SK-N-SH treated with all-trans-retinoic acid at 6 μM for 48 hours (cell line): ENCODE measurements around the gene FAM72A.
"Not testable (repeated sequence)": the region's sequence is repeated elsewhere in the genome, so short reads cannot be mapped to it uniquely, and the experiment has no call there.

Experiments used
- BACH2 ChIP-seq: fragments of 250-450 bp; sonication (Bioruptor Pico); IDR thresholded peaks from 2 replicates; pipeline ENCODE4 v1.9.0; 2021; ENCODE audit warnings: mild to moderate bottlenecking, borderline replicate concordance
- GLIS3 ChIP-seq: fragments of 250-450 bp; sonication (Bioruptor Pico); IDR thresholded peaks from 2 replicates; pipeline ENCODE4 v1.5.0; 2020; ENCODE audit warnings: mild to moderate bottlenecking, moderate library complexity
- ISL1 ChIP-seq: fragments of 250-450 bp; sonication (Bioruptor Pico); IDR thresholded peaks from 2 replicates; pipeline ENCODE4 v2.1.2; 2022; ENCODE audit warnings: mild to moderate bottlenecking, moderate library complexity
- RARB ChIP-seq: fragments of 250-450 bp; sonication (Bioruptor Pico); IDR thresholded peaks from 2 replicates; pipeline ENCODE4 v1.8.0; 2021; ENCODE audit warnings: mild to moderate bottlenecking, moderate library complexity
- ZC3H10 ChIP-seq: fragments of 250-450 bp; sonication (Bioruptor Pico); IDR thresholded peaks from 2 replicates; pipeline ENCODE4 v1.5.1; 2021; ENCODE audit warnings: mild to moderate bottlenecking, moderate library complexity
- ZFP3 ChIP-seq: fragments of 250-450 bp; sonication (Bioruptor Pico); IDR thresholded peaks from 2 replicates; pipeline ENCODE4 v1.5.0; 2020; ENCODE audit warnings: mild to moderate bottlenecking, moderate library complexity
- ZFP30 ChIP-seq: fragments of 450-650 bp; formaldehyde crosslinking; IDR thresholded peaks from 2 replicates; pipeline ENCODE4 v1.5.0; 2022; ENCODE audit warnings: mild to moderate bottlenecking, moderate library complexity
- ZNF565 ChIP-seq: fragments of 450-650 bp; formaldehyde crosslinking; conservative IDR thresholded peaks from 2 replicates; pipeline ENCODE4 v1.5.0; 2020; ENCODE audit warnings: low read depth, mild to moderate bottlenecking, moderate library complexity
- ZNF70 ChIP-seq: fragments of 450-650 bp; formaldehyde crosslinking; IDR thresholded peaks from 2 replicates; pipeline ENCODE4 v1.5.0; 2020; ENCODE audit warnings: mild to moderate bottlenecking, moderate library complexity
- TF ChIP-seq, protein P1 (sequence below): fragments of 250-450 bp; sonication (Bioruptor Pico); IDR thresholded peaks from 2 replicates; pipeline ENCODE4 v1.5.1; 2021; ENCODE audit warnings: mild to moderate bottlenecking, moderate library complexity
- TF ChIP-seq, protein P2 (sequence below): fragments of 250-450 bp; sonication (Bioruptor Pico); IDR thresholded peaks from 2 replicates; pipeline ENCODE4 v1.8.0; 2021; ENCODE audit warnings: low read depth, mild to moderate bottlenecking, moderate library complexity, borderline replicate concordance
- TF ChIP-seq, protein P3 (sequence below): fragments of 250-450 bp; sonication (Bioruptor Pico); IDR thresholded peaks from 2 replicates; pipeline ENCODE4 v1.5.1; 2020; ENCODE audit warnings: low read depth, mild to moderate bottlenecking, moderate library complexity

DNA sequence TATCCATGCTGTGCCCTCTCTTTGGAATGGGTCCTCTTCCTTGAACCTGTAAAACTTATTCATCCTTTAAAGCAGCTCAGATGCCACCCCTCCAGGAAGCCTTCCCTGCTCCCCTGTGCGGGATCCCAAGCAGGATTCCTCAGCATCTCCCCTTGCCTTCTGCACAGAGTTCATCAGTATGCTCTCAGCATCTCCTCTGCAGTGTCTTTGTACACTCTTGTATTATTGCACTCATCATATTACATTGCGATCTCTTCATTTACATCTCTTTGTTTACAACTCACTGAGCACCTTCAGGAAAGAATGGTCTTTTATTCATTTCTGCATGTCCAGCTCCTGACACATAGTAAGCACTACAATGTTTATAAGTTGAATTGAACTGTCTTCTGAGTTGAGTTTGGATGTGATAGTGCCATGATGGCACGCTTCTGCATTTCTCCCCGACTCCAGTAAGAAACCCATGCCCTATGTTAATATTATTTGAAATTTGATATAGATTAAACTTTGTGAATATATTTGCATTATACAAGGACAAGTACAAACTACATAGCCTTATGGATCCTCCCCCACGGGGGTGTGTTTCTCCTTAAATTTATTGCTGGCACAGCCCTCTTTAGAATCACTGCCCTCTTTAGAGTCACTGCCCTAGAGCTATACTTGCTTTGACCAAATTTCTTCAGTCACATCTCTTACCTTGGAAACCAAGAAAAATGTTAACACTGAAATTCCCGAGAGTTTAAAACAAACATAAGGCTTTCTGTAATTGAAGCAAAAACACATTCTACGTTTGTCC, 13.2 kb upstream of the FAM72A start:
- not testable (repeated sequence) for TF ChIP-seq RARB (CRISPR knock-in tag); GLIS3; ZNF70 (CRISPR knock-in tag); ZFP30 (CRISPR knock-in tag); ZNF565 (CRISPR knock-in tag); ISL1; ZFP3 (CRISPR knock-in tag); BACH2 (CRISPR knock-in tag); ZC3H10 (CRISPR knock-in tag)
- TF ChIP-seq, protein P1, sequence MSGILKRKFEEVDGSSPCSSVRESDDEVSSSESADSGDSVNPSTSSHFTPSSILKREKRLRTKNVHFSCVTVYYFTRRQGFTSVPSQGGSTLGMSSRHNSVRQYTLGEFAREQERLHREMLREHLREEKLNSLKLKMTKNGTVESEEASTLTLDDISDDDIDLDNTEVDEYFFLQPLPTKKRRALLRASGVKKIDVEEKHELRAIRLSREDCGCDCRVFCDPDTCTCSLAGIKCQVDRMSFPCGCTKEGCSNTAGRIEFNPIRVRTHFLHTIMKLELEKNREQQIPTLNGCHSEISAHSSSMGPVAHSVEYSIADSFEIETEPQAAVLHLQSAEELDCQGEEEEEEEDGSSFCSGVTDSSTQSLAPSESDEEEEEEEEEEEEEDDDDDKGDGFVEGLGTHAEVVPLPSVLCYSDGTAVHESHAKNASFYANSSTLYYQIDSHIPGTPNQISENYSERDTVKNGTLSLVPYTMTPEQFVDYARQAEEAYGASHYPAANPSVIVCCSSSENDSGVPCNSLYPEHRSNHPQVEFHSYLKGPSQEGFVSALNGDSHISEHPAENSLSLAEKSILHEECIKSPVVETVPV (CRISPR knock-in tag) = not testable (repeated sequence)
- TF ChIP-seq, protein P2, sequence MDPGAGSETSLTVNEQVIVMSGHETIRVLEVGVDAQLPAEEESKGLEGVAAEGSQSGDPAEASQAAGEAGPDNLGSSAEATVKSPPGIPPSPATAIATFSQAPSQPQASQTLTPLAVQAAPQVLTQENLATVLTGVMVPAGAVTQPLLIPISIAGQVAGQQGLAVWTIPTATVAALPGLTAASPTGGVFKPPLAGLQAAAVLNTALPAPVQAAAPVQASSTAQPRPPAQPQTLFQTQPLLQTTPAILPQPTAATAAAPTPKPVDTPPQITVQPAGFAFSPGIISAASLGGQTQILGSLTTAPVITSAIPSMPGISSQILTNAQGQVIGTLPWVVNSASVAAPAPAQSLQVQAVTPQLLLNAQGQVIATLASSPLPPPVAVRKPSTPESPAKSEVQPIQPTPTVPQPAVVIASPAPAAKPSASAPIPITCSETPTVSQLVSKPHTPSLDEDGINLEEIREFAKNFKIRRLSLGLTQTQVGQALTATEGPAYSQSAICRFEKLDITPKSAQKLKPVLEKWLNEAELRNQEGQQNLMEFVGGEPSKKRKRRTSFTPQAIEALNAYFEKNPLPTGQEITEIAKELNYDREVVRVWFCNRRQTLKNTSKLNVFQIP = not testable (repeated sequence)
- TF ChIP-seq, protein P3, sequence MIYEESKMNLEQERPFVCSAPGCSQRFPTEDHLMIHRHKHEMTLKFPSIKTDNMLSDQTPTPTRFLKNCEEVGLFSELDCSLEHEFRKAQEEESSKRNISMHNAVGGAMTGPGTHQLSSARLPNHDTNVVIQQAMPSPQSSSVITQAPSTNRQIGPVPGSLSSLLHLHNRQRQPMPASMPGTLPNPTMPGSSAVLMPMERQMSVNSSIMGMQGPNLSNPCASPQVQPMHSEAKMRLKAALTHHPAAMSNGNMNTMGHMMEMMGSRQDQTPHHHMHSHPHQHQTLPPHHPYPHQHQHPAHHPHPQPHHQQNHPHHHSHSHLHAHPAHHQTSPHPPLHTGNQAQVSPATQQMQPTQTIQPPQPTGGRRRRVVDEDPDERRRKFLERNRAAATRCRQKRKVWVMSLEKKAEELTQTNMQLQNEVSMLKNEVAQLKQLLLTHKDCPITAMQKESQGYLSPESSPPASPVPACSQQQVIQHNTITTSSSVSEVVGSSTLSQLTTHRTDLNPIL = not testable (repeated sequence)
